WI38 (cell line): Measurements from ENCODE around the gene DNAJC1.

Experiments
- H3K4me3 ChIP-seq: 2 replicates; pipeline ENCODE4 v1.5.1; 2011; ENCODE audit warnings: low read depth, mild to moderate bottlenecking, control low read depth, low read length
- TF ChIP-seq, protein P1 (sequence below): IDR thresholded peaks from 2 replicates; pipeline ENCODE4 v1.5.1; 2012; ENCODE audit warnings: low read depth, mild to moderate bottlenecking, control low read depth, low read length

The DNAJC1 gene

DNA sequence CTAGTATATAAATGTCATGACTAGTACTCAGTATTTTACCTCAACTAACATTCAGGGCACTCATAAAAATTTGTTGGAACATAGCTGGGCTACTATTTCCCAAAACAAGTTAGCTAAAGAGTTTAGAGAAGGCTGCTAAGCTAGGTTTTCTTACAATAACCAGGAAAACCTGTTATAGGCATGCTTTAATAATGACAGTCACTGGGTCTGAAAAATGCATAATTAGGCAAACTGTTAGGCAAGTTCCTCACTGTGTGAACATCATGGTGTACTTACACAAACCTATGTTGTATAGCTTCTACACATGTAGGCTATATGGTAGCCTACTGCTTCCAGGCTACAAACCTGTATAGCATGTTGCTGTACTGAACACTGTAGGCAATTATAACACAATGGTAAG lies 79.0 kb downstream of the DNAJC1 start:
- H3K4me3 ChIP-seq = no peak overlapping the region
- TF ChIP-seq, protein P1, sequence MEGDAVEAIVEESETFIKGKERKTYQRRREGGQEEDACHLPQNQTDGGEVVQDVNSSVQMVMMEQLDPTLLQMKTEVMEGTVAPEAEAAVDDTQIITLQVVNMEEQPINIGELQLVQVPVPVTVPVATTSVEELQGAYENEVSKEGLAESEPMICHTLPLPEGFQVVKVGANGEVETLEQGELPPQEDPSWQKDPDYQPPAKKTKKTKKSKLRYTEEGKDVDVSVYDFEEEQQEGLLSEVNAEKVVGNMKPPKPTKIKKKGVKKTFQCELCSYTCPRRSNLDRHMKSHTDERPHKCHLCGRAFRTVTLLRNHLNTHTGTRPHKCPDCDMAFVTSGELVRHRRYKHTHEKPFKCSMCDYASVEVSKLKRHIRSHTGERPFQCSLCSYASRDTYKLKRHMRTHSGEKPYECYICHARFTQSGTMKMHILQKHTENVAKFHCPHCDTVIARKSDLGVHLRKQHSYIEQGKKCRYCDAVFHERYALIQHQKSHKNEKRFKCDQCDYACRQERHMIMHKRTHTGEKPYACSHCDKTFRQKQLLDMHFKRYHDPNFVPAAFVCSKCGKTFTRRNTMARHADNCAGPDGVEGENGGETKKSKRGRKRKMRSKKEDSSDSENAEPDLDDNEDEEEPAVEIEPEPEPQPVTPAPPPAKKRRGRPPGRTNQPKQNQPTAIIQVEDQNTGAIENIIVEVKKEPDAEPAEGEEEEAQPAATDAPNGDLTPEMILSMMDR = no peak

DNA sequence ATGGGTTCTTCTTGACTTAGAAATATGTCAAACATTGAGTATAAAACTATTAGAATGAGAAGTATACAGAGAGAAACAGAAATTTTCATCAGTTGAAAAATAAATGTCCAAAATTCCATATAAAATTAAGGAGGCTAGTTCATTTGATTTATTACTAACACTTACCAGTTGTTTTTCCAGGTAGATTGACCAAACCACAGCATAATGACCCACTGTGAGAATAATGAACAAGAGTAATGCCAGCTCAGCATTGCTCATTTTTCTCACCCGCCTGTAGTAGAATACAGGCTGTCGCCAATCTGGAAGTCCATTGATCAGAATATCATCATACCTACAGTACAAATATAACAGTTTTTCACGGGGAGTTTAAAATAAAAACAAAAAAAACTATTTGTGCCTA lies 82.9 kb downstream of the DNAJC1 start:
- no peak overlapping the region for H3K4me3 ChIP-seq
- TF ChIP-seq, protein P1 = no peak

DNA sequence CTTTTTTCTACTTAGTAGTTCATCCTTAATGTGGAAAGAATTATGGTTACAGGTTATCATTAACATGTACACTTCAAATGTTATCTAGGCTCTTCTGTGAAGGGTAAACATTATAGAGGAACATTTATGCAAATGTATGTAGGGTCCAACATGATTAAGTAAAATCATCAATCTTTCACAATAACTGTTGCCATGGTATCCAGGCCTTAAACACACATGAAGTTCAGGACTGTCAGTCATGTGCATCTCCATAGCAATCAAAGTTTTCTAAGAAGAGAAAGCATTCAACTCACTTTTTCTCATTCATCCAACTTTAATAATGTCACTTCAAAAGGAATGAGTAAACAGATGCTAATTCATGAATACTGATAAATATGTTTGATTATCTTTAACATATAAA lies 83.6 kb downstream of the DNAJC1 start:
- TF ChIP-seq, protein P1 = no peak
- no peak overlapping the region for H3K4me3 ChIP-seq

DNA sequence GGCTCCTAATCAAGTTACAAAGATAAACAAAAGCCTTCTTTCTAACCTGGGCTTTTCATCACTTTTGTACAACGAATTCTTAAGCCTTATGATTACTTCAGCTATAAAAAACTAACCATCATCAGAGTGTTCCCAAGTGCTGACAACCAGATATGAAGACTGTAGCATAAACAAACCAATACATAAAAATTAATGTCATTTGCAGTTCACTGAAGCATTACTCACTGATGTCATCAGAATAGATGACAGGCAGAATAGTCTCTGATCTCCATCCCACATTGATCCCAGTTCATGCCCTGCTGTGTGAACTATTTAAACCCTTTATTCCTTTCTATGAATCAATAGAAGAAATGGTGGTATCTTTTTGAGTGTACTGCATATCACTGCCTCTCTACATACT lies 84.4 kb downstream of the DNAJC1 start:
- TF ChIP-seq, protein P1 = no peak
- H3K4me3 ChIP-seq = no peak overlapping the region

DNA sequence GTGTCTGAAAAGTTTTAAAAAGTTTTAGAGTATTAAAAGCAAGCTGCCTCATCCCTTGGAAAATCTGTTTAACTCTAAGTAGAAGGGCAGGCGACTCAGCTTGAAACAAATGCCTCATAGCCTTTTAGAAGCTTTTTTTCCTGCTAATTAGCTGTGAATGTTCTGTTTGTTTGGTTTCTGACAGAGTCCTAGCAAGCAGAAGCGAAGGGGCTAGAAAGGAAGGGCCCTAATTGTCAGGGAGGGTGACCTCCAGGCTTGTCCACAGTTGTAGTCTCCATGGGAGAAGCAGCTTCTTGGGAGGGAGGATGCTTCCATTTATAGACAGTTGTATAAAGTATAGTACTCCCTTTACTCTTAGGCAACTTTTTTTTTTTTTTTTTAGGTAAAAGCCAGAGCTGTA lies 90.9 kb downstream of the DNAJC1 start:
- no peak overlapping the region for H3K4me3 ChIP-seq
- TF ChIP-seq, protein P1 = no peak

DNA sequence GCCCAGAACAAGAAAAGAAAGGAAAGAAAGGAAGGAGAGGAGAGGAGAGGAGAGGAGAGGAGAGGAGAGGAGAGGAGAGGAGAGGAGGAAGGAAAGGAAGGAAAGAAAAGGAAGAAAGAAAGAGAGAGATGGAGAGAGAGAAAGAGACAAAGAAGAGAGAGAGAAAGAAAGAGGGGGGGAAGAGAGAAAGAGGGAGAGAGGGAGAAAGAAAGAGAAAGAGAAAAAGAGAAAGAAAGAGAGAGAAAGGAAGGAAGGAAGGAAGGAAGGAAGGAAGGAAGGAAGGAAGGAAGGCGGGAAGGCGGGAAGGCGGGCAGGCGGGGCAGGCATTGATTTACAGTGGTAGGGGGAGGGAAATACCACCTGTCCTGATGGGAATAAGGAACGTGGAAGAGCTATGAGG lies 92.7 kb downstream of the DNAJC1 start:
- TF ChIP-seq, protein P1 = no peak
- no peak overlapping the region for H3K4me3 ChIP-seq

DNA sequence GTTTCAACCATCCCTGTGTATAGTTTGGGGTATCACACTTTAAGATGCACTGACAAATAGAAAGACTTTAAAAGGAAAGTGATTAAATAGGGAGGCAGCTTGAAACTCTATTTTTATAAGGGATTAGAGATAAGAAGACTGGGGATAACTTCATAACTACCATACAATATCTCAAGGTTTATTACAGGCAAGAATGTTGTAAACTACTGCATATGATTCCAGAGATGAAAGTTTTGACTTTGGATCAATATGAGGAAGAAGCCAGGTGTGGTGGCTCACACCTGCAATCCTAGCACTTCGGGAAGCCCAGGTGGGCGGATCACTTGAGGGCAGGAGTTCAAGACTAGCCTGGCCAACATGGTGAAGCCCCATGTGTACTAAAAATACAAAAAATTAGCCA lies 96.1 kb downstream of the DNAJC1 start:
- H3K4me3 ChIP-seq = no peak overlapping the region
- TF ChIP-seq, protein P1 = no peak

DNA sequence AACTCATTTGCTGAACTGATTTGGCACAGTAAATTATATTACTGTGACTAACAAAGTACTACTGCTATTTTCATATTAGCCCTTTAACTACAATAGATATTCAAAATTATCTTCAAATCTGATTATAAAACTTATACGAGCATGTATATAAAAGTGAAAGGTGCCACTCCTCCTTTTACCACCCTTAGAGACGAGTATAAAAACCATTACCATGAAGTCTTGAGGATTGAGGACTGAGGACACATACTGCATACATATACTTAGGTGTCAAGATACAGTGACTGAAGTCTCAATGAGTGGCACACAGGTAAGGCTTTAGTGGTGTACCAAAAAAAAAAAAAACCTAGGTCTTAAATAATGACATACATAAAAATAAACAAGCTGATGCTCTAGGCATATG lies 98.6 kb downstream of the DNAJC1 start:
- TF ChIP-seq, protein P1 = no peak
- no peak overlapping the region for H3K4me3 ChIP-seq
